ENCODE measurements around the gene LSAMP.

DNA sequence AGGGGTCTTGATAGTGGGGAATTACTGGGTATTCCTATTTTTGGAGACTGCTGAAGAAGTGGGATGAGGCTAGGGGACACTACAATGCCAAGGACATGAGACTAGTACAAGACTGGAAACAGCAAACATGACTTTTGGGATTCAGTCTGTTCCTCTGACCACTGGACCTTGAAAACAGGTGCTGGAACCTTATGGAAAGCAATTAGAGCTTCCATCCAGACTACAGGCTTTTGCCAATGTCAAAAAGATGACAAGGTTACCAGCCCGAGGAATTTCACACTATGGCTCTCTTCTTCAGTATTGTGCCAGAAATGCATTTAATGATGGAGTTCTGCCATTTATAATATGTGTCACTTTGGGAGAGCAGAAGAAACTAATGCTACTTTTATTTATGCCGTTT, 539.4 kb downstream of the LSAMP start:
- TF ChIP-seq, protein P1, sequence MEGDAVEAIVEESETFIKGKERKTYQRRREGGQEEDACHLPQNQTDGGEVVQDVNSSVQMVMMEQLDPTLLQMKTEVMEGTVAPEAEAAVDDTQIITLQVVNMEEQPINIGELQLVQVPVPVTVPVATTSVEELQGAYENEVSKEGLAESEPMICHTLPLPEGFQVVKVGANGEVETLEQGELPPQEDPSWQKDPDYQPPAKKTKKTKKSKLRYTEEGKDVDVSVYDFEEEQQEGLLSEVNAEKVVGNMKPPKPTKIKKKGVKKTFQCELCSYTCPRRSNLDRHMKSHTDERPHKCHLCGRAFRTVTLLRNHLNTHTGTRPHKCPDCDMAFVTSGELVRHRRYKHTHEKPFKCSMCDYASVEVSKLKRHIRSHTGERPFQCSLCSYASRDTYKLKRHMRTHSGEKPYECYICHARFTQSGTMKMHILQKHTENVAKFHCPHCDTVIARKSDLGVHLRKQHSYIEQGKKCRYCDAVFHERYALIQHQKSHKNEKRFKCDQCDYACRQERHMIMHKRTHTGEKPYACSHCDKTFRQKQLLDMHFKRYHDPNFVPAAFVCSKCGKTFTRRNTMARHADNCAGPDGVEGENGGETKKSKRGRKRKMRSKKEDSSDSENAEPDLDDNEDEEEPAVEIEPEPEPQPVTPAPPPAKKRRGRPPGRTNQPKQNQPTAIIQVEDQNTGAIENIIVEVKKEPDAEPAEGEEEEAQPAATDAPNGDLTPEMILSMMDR (IDR thresholded peaks at IDR 0.05; ENCODE audit: borderline replicate concordance, extremely low read depth, low read length, poor library complexity, severe bottlenecking), result no peak
- TF ChIP-seq EZH2 (IDR thresholded peaks at IDR 0.05; ENCODE audit: borderline replicate concordance, low read depth, low read length, severe bottlenecking), result no peak

All from DND-41 (cell line).